ENCODE results near the gene ZBTB7C. TPM values are rescaled to one million over a fixed set of nuclear protein-coding genes. Genes with fewer than 3 reads are reported as not detected.

Gene ZBTB7C
- total and polyA plus RNA-seq, 8 donors = 3.0 to 47.8 (median 19.3) TPM

DNA sequence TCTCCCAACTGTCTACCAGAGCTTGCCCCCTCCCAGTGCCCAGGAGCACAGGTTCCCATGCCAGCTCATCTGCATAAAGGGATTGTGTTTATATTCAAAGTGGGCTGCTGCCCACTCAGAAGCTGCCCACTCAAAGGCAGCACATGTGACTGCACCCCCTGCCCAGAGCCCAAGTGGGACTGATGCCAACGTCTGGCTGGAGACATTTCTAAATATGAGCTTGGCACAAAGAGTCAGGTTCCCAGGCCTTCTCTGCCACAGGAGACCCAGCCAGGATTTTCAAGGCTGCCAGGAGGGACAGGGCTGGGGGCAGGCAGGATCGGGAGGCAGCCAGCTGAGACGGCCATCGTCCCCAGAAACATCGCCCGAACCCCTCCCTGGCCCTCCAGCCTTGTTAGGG, 67.1 kb downstream of the ZBTB7C start:
- no peaks in the 10 kb centered on the region for H3K9me3 ChIP-seq
- no peak overlapping the region for H3K4me3 ChIP-seq
- peaks cover 0 to 36% (median 3%) of the 10 kb centered on the region in 4 donors for H3K4me1 ChIP-seq
- intact Hi-C loops (cut with DNase I; ENCODE audit: low total_unique reads) = no loop called here
- peak in 1 of 2 donors; percentile 75 for DNase-seq
- TF ChIP-seq, protein P1, sequence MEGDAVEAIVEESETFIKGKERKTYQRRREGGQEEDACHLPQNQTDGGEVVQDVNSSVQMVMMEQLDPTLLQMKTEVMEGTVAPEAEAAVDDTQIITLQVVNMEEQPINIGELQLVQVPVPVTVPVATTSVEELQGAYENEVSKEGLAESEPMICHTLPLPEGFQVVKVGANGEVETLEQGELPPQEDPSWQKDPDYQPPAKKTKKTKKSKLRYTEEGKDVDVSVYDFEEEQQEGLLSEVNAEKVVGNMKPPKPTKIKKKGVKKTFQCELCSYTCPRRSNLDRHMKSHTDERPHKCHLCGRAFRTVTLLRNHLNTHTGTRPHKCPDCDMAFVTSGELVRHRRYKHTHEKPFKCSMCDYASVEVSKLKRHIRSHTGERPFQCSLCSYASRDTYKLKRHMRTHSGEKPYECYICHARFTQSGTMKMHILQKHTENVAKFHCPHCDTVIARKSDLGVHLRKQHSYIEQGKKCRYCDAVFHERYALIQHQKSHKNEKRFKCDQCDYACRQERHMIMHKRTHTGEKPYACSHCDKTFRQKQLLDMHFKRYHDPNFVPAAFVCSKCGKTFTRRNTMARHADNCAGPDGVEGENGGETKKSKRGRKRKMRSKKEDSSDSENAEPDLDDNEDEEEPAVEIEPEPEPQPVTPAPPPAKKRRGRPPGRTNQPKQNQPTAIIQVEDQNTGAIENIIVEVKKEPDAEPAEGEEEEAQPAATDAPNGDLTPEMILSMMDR (IDR thresholded peaks at IDR 0.05) = no peak
- no peak for TF ChIP-seq EP300 (IDR thresholded peaks at IDR 0.05)
- no peak for TF ChIP-seq POLR2AphosphoS5 (IDR thresholded peaks at IDR 0.05)
- TF ChIP-seq POLR2A (IDR thresholded peaks at IDR 0.05) = no peak
- no peaks in the 10 kb centered on the region for H3K27me3 ChIP-seq
- H3K36me3 ChIP-seq = no peaks in the 10 kb centered on the region
- peak overlapping the region in 3 of 5 donors; percentile 10 to 48 (median 37) for H3K27ac ChIP-seq
- WGBS, 5 donors = 44 to 57% (median 55%) methylated on average over 6 of the region's 6 CpGs

DNA sequence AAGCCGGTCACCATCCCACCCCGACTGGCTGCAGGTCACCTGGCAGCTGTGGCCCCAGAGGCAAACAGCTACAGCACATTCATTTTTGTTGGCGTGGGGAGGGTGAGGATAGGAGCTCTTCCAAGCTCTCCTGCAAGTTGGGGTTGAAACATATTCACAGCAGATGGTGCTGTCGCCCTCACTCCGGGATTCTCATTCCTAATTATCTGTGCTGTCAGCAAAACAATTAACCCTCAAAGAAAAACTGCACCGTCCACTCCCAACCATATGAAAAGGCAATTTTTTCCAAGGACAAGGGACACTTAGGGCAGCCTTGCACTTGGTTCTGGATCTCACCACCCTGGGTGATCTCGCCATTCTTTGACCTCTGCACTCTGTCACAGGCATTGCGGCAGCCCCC, 68.6 kb downstream of the ZBTB7C start:
- TF ChIP-seq EP300 (IDR thresholded peaks at IDR 0.05) (no peak), POLR2AphosphoS5 (IDR thresholded peaks at IDR 0.05) (no peak), POLR2A (IDR thresholded peaks at IDR 0.05) (no peak)
- TF ChIP-seq, protein P1 (IDR thresholded peaks at IDR 0.05) = no peak
- H3K27me3 ChIP-seq = no peaks in the 10 kb centered on the region
- no peak for DNase-seq
- intact Hi-C loops (cut with DNase I; ENCODE audit: low total_unique reads) = no loop called here
- no peak overlapping the region for H3K4me3 ChIP-seq
- 66 to 77% (median 69%) methylated on average over 8 of the region's 8 CpGs for WGBS, 5 donors
- H3K9me3 ChIP-seq = no peaks in the 10 kb centered on the region
- no peaks in the 10 kb centered on the region for H3K36me3 ChIP-seq
- peaks cover 0 to 35% (median 3%) of the 10 kb centered on the region in 4 donors for H3K4me1 ChIP-seq
- no peak overlapping the region for H3K27ac ChIP-seq

- 63 to 73% (median 70%) methylated on average over 4 of the region's 4 CpGs for WGBS, 5 donors
- H3K9me3 ChIP-seq = no peaks in the 10 kb centered on the region
- intact Hi-C loops (cut with DNase I; ENCODE audit: low total_unique reads) = loop anchor here (10.0 kb wide), 1 partner anchor 105 kb away; no protein-coding TSS in a partner anchor
- DNase-seq = no peak
- H3K4me1 ChIP-seq = peaks cover 0 to 28% (median 0%) of the 10 kb centered on the region in 4 donors
- TF ChIP-seq, protein P1 (IDR thresholded peaks at IDR 0.05) = no peak
- TF ChIP-seq EP300 (IDR thresholded peaks at IDR 0.05) (no peak), POLR2AphosphoS5 (IDR thresholded peaks at IDR 0.05) (no peak), POLR2A (IDR thresholded peaks at IDR 0.05) (no peak)
- no peak overlapping the region for H3K4me3 ChIP-seq
- H3K27me3 ChIP-seq = no peaks in the 10 kb centered on the region
- no peak overlapping the region for H3K27ac ChIP-seq
- no peaks in the 10 kb centered on the region for H3K36me3 ChIP-seq
These were observed 69.5 kb downstream of the ZBTB7C start for GRCh38 chr18:48339692-48340091.

DNA sequence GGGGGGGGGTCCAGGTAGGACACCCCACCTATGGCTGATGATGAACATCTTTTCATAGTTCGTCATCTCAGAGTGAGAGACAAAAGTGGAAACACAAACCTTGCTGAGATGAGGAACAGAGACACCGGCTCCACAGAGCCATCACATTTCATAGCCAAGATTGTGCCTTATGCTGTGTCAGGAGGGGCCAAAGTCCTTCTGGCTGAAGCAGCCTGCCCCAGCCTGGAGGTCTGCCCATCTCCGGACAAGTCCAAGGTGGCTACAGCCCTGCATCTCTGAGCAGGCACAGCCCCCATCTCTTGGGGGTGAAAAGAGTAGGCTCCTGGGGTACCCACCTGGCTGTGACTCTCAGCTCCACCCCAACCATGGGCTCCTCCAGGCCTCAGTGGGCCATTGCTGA, 70.3 kb downstream of the ZBTB7C start:
- Histone ChIP-seq H3K4me1 (peaks cover 0 to 28% (median 0%) of the 10 kb centered on the region in 4 donors), H3K27ac (no peak overlapping the region), H3K27me3 (no peaks in the 10 kb centered on the region), H3K4me3 (no peak overlapping the region), H3K36me3 (no peaks in the 10 kb centered on the region), H3K9me3 (no peaks in the 10 kb centered on the region)
- intact Hi-C loops (cut with DNase I; ENCODE audit: low total_unique reads) = loop anchor here (10.0 kb wide), 1 partner anchor 106 kb away; no protein-coding TSS in a partner anchor
- TF ChIP-seq POLR2AphosphoS5 (IDR thresholded peaks at IDR 0.05) = no peak
- no peak for TF ChIP-seq POLR2A (IDR thresholded peaks at IDR 0.05)
- TF ChIP-seq, protein P1 (IDR thresholded peaks at IDR 0.05) = no peak
- no peak for TF ChIP-seq EP300 (IDR thresholded peaks at IDR 0.05)
- 78 to 96% (median 94%) methylated on average over 2 to 3 of the region's 3 CpGs for WGBS, 5 donors
- DNase-seq = no peak
